IMR-90 (cell line): ENCODE results near the gene P3R3URF. TPM values are rescaled to one million over a fixed set of nuclear protein-coding genes. Genes with fewer than 3 reads are reported as not detected.
A peak's percentile ranks its signal among the peaks of the same experiment; 100 is the strongest.

ENCODE experiments used
- ATAC-seq: fragments of 200-7000 bp; cut with Tn5 transposase; 2 replicates; pipeline ENCODE4 v1.9.1; 2020; ENCODE audit warnings: low read depth, mild to moderate bottlenecking, moderate library complexity
- BruUV-seq: library from RNA; stranded (reverse); fragments of 400-500 nt; replicated peaks from 2 replicates; lab custom pipeline; 2021; lab: Mats Ljungman, UMichigan
- CTCF ChIA-PET: fragments of 300-600 bp; formaldehyde crosslinking; extraction: SDS; loops from one replicate; lab custom pipeline; 2021; ENCODE audit warnings: antibody characterized with exemption; lab: Yijun Ruan, JAX
- POLR2A ChIA-PET: fragments of 300-600 bp; sonication (Branson Sonifier 250); formaldehyde crosslinking; loops from one replicate; lab custom pipeline; 2022; ENCODE audit warnings: antibody characterized with exemption; ENCODE audit not compliant: unreplicated experiment; lab: Charles Lee
- DNase-seq: peaks from one replicate; pipeline ENCODE4 v3.0.0; 2013
- H2AFZ ChIP-seq: replicated peaks from 2 replicates; pipeline ENCODE3; 2013; ENCODE audit warnings: low read length, mild to moderate bottlenecking; ENCODE audit not compliant: poor library complexity
- H2AK5ac ChIP-seq: 2 replicates; pipeline ENCODE4 v1.6.1; 2013; ENCODE audit warnings: low read depth, low read length, inconsistent platforms
- H2AK9ac ChIP-seq: replicated peaks from 2 replicates; pipeline ENCODE3; 2013; ENCODE audit warnings: mild to moderate bottlenecking, low read depth, low read length, moderate library complexity; ENCODE audit not compliant: poor library complexity
- H2BK120ac ChIP-seq: 2 replicates; pipeline ENCODE4 v1.6.1; 2013; ENCODE audit warnings: low read depth, low read length, inconsistent platforms
- H2BK15ac ChIP-seq: 3 replicates; pipeline ENCODE4 v1.6.1; 2013; ENCODE audit warnings: low read depth, low read length, inconsistent platforms
- H2BK20ac ChIP-seq: 2 replicates; pipeline ENCODE4 v1.6.1; 2013; ENCODE audit warnings: low read depth, mild to moderate bottlenecking, inconsistent platforms, low read length, moderate library complexity
- H2BK5ac ChIP-seq: 2 replicates; pipeline ENCODE4 v1.6.1; 2013; ENCODE audit warnings: mild to moderate bottlenecking, low read depth, low read length, inconsistent platforms; ENCODE audit not compliant: poor library complexity, severe bottlenecking
- H3K14ac ChIP-seq: replicated peaks from 2 replicates; pipeline ENCODE4 v1.6.1; 2013; ENCODE audit warnings: low read depth, low read length, inconsistent platforms
- H3K18ac ChIP-seq: 2 replicates; pipeline ENCODE4 v1.6.1; 2013; ENCODE audit warnings: low read depth, low read length, control low read depth
- H3K23ac ChIP-seq: 2 replicates; pipeline ENCODE4 v1.6.1; 2013; ENCODE audit warnings: low read depth, low read length, inconsistent platforms
- H3K27ac ChIP-seq: 2 replicates; pipeline ENCODE4 v1.5.1; 2013; ENCODE audit warnings: mild to moderate bottlenecking, control low read depth, low read length; ENCODE audit not compliant: insufficient read depth
- H3K27me3 ChIP-seq: 2 replicates; pipeline ENCODE4 v1.6.1; 2013; ENCODE audit warnings: low read length; ENCODE audit not compliant: control insufficient read depth, insufficient read depth
- H3K36me3 ChIP-seq: 2 replicates; pipeline ENCODE4 v1.6.1; 2013; ENCODE audit warnings: low read length, mixed read lengths; ENCODE audit not compliant: control insufficient read depth, insufficient read depth
- H3K4ac ChIP-seq: 2 replicates; pipeline ENCODE4 v1.6.1; 2013; ENCODE audit warnings: low read depth, low read length, inconsistent platforms
- H3K4me1 ChIP-seq: 2 replicates; pipeline ENCODE4 v1.6.1; 2013; ENCODE audit warnings: low read length, mixed read lengths; ENCODE audit not compliant: control insufficient read depth, insufficient read depth
- H3K4me2 ChIP-seq: 2 replicates; pipeline ENCODE4 v1.6.1; 2013; ENCODE audit warnings: low read depth, mild to moderate bottlenecking, control low read depth, low read length, moderate library complexity
- H3K4me3 ChIP-seq: 2 replicates; pipeline ENCODE4 v1.5.1; 2013; ENCODE audit warnings: low read depth, mild to moderate bottlenecking, control low read depth, low read length, moderate library complexity; ENCODE audit not compliant: insufficient read depth
- H3K56ac ChIP-seq: 2 replicates; pipeline ENCODE4 v1.6.1; 2013; ENCODE audit warnings: low read length, inconsistent platforms; ENCODE audit not compliant: insufficient read depth; ENCODE audit errors: extremely low read depth
- H3K79me1 ChIP-seq, 2 experiments: 2 replicates each; pipeline ENCODE4 v1.6.1; 2013; ENCODE audit warnings: low read length in 2 of 2, inconsistent platforms in 1 of 2, low read depth in 1 of 2
- H3K9ac ChIP-seq: 2 replicates; pipeline ENCODE4 v1.6.1; 2013; ENCODE audit warnings: low read depth, low read length, control low read depth
- H3K9me1 ChIP-seq: 2 replicates; pipeline ENCODE4 v1.6.1; 2013; ENCODE audit warnings: low read length, inconsistent platforms; ENCODE audit not compliant: insufficient read depth
- H3K9me3 ChIP-seq: 2 replicates; pipeline ENCODE4 v1.6.1; 2013; ENCODE audit warnings: low read length; ENCODE audit not compliant: control insufficient read depth, insufficient read depth
- H4K20me1 ChIP-seq: 2 replicates; pipeline ENCODE4 v1.6.1; 2013; ENCODE audit warnings: low read length, inconsistent platforms; ENCODE audit not compliant: insufficient read depth
- H4K5ac ChIP-seq: 2 replicates; pipeline ENCODE4 v1.6.1; 2013; ENCODE audit warnings: mild to moderate bottlenecking, low read depth, low read length, control low read depth
- H4K8ac ChIP-seq, 2 experiments: 2 replicates each; pipeline ENCODE4 v1.6.1; 2013; ENCODE audit warnings: low read depth in 2 of 2, low read length in 2 of 2, control low read depth in 1 of 2, inconsistent platforms in 1 of 2
- H4K91ac ChIP-seq: 2 replicates; pipeline ENCODE4 v1.6.1; 2013; ENCODE audit warnings: low read depth, low read length, inconsistent platforms; ENCODE audit not compliant: insufficient read depth
- BHLHE40 ChIP-seq: fragments of 150-350 bp; IDR thresholded peaks from 2 replicates; pipeline ENCODE4 v1.6.1; 2016; ENCODE audit warnings: mild to moderate bottlenecking, low read depth, low read length
- MAFK ChIP-seq: IDR thresholded peaks from 2 replicates; pipeline ENCODE4 v1.6.1; 2012; ENCODE audit warnings: low read depth, low read length, improper control_type of control experiment
- MAZ ChIP-seq: IDR thresholded peaks from 2 replicates; pipeline ENCODE4 v1.6.1; 2012; ENCODE audit warnings: low read depth, mild to moderate bottlenecking, low read length, improper control_type of control experiment, moderate library complexity, borderline replicate concordance
- WGBS, 2 experiments: methylation state at CpG; one replicate each; pipeline versions ENCODE4 v1.1.5 to v1.1.7; 2013; ENCODE audit warnings: missing lambda C conversion rate in 2 of 2; ENCODE audit not compliant: insufficient read length in 1 of 2; ENCODE audit errors: extremely low coverage in 2 of 2; 5-methylcytosine and 5-hydroxymethylcytosine counted together
- dilution Hi-C: fragments of 300-500 bp; cut with HindIII; formaldehyde crosslinking; loops from one replicate; pipeline ENCODE4 v1.14.3; 2018; ENCODE audit warnings: low sequenced_read_pairs; ENCODE audit not compliant: unreplicated experiment
- in situ Hi-C: fragments of 300-500 bp; cut with MboI; formaldehyde crosslinking; loops from 3 replicates; pipeline ENCODE4 v1.14.3; 2019; ENCODE audit warnings: low sequenced_read_pairs, inconsistent platforms, mixed read lengths
- intact Hi-C: fragments of 100-400 bp; cut with micrococcal nuclease; formaldehyde crosslinking; loops from 2 replicates; pipeline ENCODE4 v1.10.0; 2022
- polyA plus RNA-seq, 3 experiments: library from polyadenylated mRNA; depleted of rRNA; stranded (reverse); fragments of >200 nt; gene quantifications; 2 replicates each; pipeline ENCODE4 v1.2.3, GENCODE V29; 2012; ENCODE audit warnings: low replicate concordance in 1 of 3
- total RNA-seq: library from RNA; depleted of rRNA; stranded (reverse); fragments of >200 nt; gene quantifications from 2 replicates; pipeline ENCODE4 v1.2.3, GENCODE V29; 2012

Gene P3R3URF
- total and polyA plus RNA-seq, 2 of the 4 experiments (the other 2 are of a cell fraction): not detected

GRCh38 chr1:46133181-46133658 lies 43.1 kb downstream of the P3R3URF start:
- 0% methylated on average over 4 of the region's 22 CpGs; no CpG with 5 or more reads in 1 of the 2 experiments for WGBS, 2 experiments
- Histone ChIP-seq H3K18ac (peak overlapping the region; percentile 5; the same call in 1 of the 2 replicates), H2BK15ac (peak overlapping the region; percentile 71; the same call in 1 of the 3 replicates), H4K91ac (peak overlapping the region; percentile 74), H3K4me3 (peak overlapping the region; percentile 56), H3K23ac (peak overlapping the region; percentile 77), H2BK120ac (peak overlapping the region; percentile 63), H3K4ac (peak overlapping the region; percentile 93), H3K4me2 (peak overlapping the region; percentile 85), H3K14ac (peak overlapping the region; percentile 78), H4K20me1 (peaks cover 3% of the 10 kb centered on the region; the same call in 1 of the 2 replicates), H4K8ac (peak overlapping the region; percentile 56 to 83; a peak in 3 of 4 replicates), H2BK20ac (peak overlapping the region; percentile 56; the same call in 1 of the 2 replicates), H3K79me1 (peaks cover 0 to 14% of the 10 kb centered on the region in 2 experiments; a peak in 2 of 4 replicates), H3K56ac (peak overlapping the region; percentile 73), H2AK9ac (peak overlapping the region; percentile 88), H3K9me3 (no peaks in the 10 kb centered on the region), H2AFZ (peak overlapping the region; percentile 93), H3K27me3 (no peaks in the 10 kb centered on the region), H2AK5ac (peak overlapping the region; percentile 20; the same call in 1 of the 2 replicates), H3K27ac (peak overlapping the region; percentile 81), H3K9ac (peak overlapping the region; percentile 40), H2BK5ac (peak overlapping the region; percentile 78), H3K9me1 (0 out of 2 replicates have a peak, but pooled peaks cover 4% of the 10 kb centered on the region), H3K4me1 (peaks cover 5% of the 10 kb centered on the region), H3K36me3 (no peaks in the 10 kb centered on the region), H4K5ac (peak overlapping the region; percentile 17)
- no peak for DNase-seq
- intact Hi-C loops (no loop called here), in situ Hi-C loops (no loop called here), dilution Hi-C loops (no loop called here)
- CTCF ChIA-PET: no interaction called here
- peak; percentile 45; the same call in 1 of the 2 replicates for TF ChIP-seq MAZ
- peak; percentile 45; the same call in 1 of the 2 replicates for TF ChIP-seq BHLHE40
- no peak for TF ChIP-seq MAFK
- POLR2A ChIA-PET: no interaction called here
- ATAC-seq: peak; percentile 56
- BruUV-seq: no TSS peak
